Measurements from ENCODE around the gene COL10A1. TPM values are rescaled to one million over a fixed set of nuclear protein-coding genes. Genes with fewer than 3 reads are reported as not detected.
"Not testable (repeated sequence)": the region's sequence is repeated elsewhere in the genome, so short reads cannot be mapped to it uniquely, and the experiment has no call there.

Gene COL10A1
- polyA plus RNA-seq, 4 donors, result 0.29 to 0.68 (median 0.43) TPM

DNA sequence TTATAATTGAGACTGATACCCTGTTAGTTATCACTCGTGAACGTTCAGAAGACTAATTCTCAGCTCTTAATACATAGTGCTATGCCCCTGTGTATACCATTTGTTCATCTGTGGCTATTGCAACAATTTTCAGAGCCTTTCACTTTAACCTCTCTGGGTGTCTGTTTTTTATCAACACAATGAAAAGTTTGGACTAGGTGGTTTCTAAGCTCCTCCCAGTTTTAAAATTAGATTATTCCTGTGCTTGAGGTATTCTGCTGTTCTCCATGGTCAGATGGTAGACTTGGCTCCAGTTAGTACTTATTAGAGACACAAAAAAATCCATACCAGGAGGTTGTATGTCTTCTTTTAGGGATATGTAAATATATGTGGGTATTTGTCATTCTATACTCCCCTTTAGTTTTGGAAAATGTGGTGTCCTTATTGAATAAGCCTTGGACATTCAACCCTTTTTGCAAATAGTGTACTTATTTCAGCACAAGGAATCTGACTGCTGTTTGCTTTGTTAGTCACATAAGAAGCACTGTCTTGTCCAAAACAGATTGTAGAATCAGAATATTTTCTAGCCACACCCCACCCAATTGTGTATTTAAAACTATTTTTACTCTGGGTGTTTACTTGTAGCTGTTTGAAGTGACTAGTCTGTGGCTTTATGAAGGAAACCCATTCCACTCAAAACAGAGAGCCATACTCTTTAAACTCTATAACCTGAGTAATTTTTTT lies 2.0 kb upstream of the COL10A1 start:
- DNase-seq (ENCODE audit: low read depth in 4 of 4, low spot score in 2 of 4), result no peak

DNA sequence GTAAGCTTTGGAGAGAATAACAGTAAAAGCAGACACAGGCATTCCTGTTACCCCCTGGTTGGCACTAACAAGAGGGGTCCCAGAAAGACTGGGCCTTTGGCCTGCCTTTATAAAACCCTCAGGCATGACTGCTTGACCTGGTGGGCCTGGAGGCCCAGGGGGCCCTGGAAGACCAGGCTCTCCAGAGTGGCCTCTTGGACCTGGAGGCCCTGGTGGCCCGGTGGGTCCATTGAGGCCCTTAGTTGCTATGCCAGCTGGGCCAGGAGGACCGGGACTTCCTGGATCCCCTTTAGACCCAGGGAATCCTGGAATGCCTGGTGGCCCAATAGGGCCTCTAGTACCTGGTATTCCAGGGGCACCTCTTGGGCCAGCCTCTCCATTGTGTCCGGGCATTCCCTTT lies 5.5 kb downstream of the COL10A1 start:
- no peak for DNase-seq (ENCODE audit: low read depth in 4 of 4, low spot score in 2 of 4)

DNA sequence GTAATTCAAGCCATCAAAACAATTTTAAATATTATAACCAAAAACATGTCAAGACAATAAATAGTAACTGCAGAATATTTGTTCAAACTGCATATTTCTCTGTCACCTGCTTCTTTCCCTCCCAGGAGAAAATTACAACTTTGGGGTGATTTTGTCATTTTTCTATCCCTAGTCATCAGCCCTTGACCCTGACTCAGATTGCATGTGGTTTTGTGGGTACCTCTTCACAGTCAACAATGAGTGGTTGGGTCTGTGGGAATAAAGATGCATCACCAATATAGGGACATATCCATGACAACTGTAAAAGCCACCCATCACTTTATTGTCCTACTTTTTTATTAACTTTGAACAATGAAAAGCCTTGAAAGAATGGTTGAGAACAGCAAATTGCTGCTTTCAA lies 7.3 kb downstream of the COL10A1 start:
- no peak for DNase-seq (ENCODE audit: low read depth in 4 of 4, low spot score in 2 of 4)

DNA sequence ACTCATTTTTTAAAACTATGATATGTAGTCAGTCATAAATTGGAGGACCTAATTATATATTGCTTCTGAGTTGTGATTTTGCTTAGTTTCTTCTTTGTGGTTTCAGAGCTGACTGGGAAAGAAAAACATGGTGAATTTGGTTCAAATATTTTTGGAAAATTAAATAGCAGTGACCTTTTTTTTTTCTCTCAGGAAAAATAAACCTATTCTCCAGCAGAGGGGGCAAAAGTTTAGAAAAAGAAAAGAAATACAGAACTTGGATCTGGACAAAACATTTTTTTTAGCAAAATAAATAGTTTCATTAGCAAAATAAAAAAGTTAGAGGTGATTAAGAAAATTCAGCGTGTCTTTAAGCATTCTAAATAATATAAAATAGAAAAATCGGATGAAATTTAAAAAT lies 10.2 kb downstream of the COL10A1 start:
- DNase-seq (ENCODE audit: low read depth in 4 of 4, low spot score in 2 of 4), result no peak

DNA sequence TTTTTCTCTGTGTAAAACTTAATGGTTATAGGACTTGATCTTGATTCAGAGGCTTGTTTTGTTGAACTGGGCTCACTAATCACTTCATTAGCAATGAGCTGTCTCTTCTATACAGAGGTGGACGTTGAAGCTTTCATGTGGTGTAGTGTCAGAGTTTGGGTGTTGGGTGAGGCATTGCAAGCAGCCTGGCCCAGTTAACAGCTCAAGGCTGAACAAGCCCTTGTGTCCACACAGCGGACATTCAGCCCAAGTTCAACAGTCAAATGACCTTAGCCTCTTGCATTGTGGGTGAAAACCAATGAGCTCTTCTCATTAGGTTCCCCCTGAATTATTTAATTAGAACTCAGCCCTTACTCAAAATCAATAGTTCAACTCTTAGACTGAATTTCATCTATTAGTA lies 12.5 kb downstream of the COL10A1 start:
- no peak for DNase-seq (ENCODE audit: low read depth in 4 of 4, low spot score in 2 of 4)

DNA sequence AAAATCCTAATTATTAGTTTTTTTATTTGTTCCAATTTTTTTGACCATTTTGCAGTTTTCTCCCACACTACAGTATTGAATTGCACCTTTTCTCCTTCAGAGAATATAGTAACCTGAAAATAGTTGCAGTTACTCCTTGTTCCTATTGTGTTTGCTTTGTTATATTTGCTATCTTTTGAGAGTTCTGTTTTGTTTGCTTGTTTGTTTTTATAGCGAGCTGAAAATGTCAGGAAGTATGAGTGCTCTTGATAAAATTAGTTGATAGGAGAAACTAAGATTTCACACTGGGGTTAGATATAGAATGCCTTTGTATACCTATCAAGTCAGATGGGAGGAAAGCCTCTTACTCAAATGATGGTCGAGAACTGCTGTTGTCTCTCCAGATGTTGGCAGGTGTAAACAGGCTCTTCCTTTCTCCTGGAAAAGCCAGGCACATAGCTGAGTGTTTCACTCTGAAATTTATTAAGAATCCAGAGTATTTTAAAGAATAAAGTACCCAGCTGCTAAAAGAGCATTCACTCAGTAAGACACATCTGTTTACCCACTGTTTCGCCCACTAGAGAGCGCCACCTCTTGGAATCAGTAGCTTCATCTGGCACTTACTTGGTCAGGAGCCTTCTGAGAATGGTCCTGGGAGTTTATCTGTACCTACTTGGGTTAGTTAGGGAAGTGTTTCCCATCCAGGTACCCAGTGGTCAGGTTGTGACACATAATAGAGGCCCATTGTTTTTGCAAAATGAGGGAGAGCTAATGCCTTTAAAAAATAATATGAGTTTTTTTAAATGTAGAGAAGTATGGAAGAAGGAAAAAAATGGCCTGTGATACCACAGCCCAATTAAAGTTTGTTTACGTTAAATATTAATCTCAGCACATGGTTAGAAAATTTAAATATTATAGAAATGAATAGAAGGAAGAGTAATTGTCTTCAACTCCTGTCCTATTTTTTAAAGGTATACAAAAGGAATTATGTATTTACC lies 14.1 kb downstream of the COL10A1 start:
- DNase-seq (ENCODE audit: low read depth in 4 of 4, low spot score in 2 of 4), result no peak

DNA sequence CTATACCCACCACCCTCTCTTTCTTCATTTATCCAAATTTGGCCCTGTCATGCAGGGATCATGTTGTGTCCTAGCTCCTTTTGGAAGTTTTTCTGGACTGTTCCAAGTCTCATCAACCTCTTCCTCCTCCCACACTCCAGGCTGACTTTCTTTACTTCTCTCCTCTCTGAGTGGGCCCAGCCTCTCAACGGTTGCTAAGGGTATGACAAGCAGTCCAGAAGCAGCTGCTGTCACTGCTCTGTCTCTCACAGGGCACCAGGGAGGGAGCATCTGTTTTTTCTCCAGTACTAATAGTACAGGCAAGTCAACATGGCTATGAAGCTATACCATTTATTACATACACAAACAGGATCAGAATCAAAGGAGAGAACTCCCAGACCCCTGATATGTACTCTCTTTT lies 17.1 kb downstream of the COL10A1 start:
- no peak for DNase-seq (ENCODE audit: low read depth in 4 of 4, low spot score in 2 of 4)

DNA sequence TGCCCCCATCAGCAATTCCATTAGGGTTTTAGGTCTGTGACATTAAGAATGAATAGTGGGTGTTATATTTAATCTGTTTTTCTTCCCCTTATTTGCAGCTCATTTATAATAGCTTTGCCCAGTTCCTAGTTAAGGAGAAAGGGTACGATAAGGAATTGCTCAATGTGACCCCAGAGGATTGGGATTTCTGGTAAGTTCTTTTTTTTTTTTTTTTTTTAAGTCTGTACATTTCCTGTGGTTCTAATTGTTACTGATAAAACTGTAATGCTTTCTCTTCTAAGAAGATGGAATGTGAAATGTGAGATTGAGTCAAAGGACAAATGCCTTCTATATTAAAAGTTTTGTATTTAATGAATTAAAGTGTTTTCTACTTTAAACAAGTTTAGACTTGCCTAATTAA lies 19.8 kb downstream of the COL10A1 start:
- no peak for DNase-seq (ENCODE audit: low read depth in 4 of 4, low spot score in 2 of 4)

DNA sequence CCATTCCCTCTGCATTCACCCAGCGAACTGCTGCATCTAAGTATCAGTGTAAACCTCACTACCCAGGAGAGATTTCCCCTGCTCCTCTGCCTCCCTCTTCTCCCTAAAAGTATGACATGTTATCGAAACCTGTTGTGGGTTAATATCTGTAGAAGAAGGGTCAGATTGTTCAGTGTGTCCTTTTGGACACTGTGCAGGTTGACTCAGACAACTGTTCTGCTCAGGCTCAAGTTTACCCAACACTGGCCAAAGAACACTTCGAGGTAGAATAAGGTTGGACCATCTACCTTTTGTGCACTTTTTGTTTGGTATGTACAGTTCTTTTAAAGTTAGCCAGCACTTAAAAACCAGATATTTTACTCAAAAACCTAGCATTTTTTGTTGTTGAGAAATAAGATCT lies 20.7 kb downstream of the COL10A1 start:
- DNase-seq (ENCODE audit: low read depth in 4 of 4, low spot score in 2 of 4), result no peak

DNA sequence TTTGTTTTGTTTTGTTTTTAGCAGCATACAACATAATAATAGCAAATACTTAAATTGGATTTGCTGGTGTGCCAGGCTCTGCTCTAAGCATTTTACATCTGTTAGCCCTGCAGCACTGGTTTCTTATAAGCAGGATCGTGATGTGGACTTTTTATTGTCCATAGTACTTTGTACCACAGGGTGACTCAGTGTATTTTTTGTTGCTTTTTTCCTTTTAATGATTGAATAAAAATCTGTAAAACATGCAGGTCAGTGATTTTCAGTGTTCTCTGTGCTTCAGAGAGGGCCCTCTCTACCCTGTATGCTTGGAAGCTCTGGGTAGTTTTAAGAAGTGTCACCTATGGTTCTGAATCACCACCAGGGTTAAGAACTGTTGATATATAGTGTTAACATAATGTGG lies 21.3 kb downstream of the COL10A1 start:
- no peak for DNase-seq (ENCODE audit: low read depth in 4 of 4, low spot score in 2 of 4)

DNA sequence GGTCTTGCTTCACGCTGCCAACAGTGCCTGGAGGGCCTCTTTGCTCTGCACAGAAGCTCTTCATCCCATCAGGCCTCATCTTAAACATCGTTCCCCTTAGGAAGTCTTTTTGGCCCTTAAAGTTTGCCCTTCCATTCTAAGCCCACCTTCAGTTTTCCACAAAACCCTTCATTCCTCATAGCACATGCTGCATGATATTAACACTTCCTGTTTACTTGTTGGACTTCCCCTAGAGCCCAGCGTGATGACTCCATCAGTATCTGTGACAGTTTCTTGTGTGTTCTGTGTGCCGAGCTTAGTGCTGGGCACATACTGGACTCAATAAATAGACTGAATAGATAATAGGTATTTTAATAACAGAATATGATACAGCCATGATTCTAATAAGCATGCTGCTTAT lies 23.1 kb downstream of the COL10A1 start:
- DNase-seq (ENCODE audit: low read depth in 4 of 4, low spot score in 2 of 4), result no peak

DNA sequence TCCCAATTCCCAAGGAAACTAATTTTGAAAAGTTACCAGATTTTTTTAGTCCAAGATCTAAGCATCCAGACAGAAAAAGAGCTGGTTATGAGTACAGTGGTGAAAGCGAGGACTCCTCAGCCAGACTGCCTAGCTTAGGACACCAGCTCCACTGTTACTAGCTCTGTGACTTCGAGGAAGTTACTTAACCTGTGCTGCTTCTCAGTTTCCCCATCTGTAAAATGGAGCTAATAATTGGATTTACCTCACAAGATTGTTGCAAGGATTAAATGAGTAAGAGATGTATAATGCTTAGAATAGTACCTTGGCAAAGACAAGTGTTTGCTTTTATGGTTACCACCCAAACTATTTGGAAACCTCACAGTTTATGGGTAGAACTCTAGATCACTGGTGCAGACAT lies 24.1 kb downstream of the COL10A1 start:
- no peak for DNase-seq (ENCODE audit: low read depth in 4 of 4, low spot score in 2 of 4)

DNA sequence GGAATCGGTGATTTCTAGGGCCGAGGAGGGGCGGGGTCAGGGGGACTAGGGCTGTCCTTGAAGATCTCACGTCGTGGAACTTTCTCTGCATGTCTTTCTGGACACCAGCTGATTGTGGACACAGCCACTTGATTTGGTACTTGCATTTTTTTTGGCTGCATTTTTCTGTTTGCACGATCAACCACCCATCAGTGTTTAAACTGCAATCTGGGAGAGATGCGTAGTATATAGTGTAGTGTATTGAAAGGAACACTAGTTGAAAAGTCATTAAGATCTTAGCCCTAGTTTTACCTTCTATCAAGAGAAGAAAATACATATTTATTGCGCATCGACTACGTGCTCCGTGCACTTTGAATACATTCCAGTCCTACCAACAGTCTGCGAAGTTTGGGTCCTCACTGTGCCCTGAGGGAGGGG lies 24.6 kb downstream of the COL10A1 start:
- no peak for DNase-seq (ENCODE audit: low read depth in 4 of 4, low spot score in 2 of 4)

DNA sequence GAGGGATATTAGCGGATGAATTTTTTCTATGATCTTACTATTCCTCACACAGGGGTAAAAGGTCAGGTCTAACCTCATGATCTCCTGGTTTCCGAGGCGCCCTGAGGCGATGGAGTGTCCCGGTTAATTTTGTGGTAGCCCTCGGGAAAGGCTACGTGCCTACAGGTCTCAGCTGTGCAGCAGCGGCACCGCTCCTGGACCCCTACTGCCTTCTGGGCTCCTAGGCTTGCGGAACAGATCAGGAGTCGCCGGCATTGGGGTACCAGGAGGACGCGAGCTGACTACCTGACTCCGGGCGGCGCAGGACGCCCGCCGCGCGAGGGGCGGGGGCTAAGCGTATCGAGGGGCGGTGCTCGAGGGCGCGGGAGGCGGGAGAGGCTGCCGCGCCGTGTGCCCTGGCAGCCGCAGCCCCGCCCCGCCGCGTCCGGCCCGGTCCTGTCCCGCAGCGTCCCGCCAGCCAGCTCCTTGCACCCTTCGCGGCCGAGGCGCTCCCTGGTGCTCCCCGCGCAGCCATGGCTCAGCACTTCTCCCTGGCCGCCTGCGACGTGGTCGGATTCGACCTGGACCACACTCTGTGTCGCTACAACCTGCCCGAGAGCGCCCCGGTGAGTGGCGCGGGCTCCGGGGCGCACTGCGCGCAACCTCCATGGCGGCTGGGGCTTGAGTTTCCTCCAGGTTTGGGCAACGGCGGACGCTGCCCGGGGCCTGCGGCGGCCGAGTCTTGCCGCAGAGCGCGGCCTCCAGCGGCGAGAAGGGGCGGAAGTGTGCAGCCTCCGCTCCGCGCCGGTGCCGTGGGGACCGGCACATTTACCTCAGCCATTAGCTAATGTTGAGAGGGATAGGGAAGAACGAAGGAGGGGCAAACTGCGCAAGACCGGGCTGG lies 25.3 kb downstream of the COL10A1 start, which contains the start of gene NT5DC1:
TSS of gene NT5DC1 (plus strand) at position 435 of the 883 bp plus-strand sequence. CDS start at position 513, 78 bp downstream.
- DNase-seq (ENCODE audit: low read depth in 4 of 4, low spot score in 2 of 4), result peak; percentile 53 to 77 (median 70)

DNA sequence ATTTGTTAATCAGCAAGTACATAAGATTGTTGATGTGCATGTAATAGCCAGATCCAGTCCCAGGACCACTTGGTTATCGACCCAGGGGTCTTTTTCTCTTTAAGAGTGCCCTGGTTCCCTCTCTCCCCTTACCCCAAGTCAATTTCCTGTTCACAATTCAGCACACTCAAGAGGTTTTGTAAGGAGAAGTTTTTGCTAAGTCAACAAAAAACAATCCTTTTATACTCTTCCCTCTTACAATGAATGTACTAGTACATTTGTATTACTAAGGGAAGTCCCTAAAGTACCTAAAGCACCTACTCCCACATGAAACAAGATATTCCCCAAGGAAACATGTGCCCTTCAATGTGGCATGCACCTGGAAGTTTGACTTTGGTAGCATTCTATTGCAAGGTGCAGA lies 26.9 kb downstream of the COL10A1 start:
- DNase-seq (ENCODE audit: low read depth in 4 of 4, low spot score in 2 of 4), result no peak

DNA sequence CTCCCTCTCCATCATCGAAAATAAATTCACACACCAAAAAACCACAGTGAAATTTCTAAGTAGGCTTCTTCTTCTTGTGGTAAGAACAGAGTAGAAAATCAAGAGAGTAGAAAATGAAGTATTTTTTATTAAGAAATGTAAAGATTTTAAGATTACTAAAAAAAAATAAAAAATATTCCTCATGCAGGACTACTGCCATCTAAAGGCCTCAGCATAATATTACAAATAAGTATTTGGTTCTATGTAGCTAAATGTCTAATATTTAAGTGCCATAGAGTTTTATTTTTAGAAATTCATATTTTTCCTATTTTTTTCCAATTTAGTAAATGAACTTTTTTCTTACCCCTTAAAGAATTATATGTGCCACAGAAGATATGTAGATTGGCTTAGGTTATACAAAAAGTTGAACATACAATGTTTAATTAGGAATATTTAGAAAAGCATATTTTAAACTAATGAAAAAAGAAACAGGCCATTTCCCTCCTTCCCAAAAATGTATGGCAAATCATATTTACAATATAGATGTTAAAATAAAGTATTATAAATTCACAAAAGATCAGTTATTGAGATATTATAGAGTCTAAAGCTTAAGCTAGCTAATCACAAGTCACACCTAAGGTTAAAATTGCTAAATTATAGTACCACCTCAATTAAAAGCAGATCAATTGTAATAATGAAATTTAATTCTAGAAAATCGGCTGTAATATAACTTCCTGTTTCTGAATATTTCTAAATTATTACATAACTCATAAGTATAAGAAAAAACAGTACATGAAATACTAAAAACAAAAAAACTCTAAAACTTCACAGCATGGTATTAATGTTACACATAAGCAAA lies 28.7 kb downstream of the COL10A1 start:
- DNase-seq (ENCODE audit: low read depth in 4 of 4, low spot score in 2 of 4), result no peak

DNA sequence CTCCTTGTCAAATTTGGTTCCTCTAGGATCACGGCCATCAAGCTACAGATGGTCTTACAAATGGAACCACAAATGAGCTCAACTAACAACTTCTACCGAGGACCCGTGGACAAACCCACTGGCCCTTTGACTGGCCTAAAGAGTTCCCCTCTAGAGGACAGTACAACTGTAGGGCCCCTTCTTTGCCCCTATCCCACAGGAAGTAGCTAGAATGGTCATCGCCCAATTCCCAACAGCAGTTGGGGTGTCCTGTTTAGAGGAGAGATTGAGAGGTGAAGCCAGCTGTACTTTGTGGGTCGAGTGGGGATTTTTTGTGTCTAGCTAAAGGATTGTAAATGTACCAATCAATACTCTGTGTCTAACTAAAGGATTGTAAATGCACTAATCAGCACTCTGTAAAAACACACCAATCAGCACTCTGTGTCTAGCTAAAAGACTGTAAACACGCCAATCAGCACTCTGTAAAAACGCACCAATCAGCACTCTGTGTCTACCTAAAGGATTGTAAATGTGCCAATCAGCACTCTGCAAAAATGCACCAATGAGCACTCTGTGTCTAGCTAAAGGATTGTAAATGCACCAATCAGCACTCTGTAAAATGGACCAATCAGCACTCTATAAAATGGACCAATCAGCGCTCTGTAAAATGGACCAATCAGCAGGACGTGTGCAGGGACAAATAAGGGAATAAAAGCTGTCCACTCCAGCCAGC lies 29.7 kb downstream of the COL10A1 start:
- not testable (repeated sequence) for DNase-seq (ENCODE audit: low read depth in 4 of 4, low spot score in 2 of 4)

DNA sequence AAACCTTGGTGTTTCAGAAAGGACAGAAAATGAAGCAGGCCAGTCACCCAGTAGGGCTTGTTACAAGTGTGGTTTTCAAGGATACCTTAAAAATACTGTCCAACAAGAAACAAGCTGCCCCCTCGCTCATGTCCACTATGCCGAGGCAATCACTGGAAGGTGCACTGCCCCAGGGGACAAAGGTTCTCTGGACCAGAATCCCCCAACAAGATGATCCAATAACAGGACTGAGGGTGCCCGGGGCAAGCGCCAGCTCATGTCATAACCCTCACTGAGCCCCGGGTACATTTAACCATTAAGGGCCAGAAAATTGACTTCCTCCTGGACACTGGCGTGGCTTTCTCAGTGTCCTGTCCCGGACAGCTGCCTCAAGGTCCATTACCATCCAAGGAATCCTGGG lies 31.9 kb downstream of the COL10A1 start:
- no peak for DNase-seq (ENCODE audit: low read depth in 4 of 4, low spot score in 2 of 4)

DNA sequence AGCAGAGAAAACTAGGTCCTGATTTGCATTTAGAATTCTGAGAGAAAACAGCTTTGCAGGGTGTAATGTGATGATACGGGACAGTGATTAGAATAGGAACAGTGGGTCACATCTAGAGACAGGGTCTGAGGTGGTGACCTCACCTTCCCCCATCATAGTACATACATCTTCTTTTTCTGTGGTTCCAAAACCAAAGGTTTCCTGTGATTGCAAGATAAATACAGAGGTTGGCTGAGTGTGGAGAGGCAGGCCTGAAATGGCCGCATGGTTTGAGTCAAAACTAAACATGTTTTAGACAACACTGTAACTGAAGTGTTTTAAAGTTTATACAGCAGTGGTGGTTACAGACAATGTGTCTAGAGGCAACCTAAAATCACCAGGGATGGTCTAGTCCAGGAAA lies 35.7 kb downstream of the COL10A1 start:
- no peak for DNase-seq (ENCODE audit: low read depth in 4 of 4, low spot score in 2 of 4)
